SK-N-SH treated with all-trans-retinoic acid at 6 μM for 48 hours (cell line): Measurements from ENCODE around the gene DHX40.

Experiments used
- PATZ1 ChIP-seq: fragments of 250-450 bp; sonication (Bioruptor Pico); IDR thresholded peaks from 2 replicates; pipeline ENCODE4 v1.8.0; 2020; ENCODE audit warnings: mild to moderate bottlenecking, moderate library complexity, borderline replicate concordance
- ZC3H10 ChIP-seq: fragments of 250-450 bp; sonication (Bioruptor Pico); IDR thresholded peaks from 2 replicates; pipeline ENCODE4 v1.5.1; 2021; ENCODE audit warnings: mild to moderate bottlenecking, moderate library complexity
- ZNF8 ChIP-seq: fragments of 450-650 bp; formaldehyde crosslinking; IDR thresholded peaks from 2 replicates; pipeline ENCODE4 v1.5.0; 2020; ENCODE audit warnings: mild to moderate bottlenecking, moderate library complexity

DNA sequence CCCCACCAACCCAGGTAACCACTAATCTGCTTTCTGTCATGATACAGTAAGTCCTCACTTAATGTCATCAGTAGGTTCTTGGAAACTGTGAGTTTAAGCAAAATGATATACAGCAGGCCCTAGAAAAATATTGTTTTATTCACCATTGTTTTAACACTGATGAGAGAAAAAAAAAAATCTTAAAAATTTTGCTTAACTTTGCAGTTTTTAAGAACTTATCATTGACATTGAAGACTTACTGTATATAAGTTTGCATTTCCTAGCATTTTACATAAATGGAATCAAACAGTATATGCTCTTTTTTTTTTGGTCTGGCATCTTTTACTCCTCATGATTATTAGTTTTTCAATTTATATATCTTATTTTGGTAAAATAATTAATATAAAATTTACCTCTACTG lies 34.8 kb downstream of the DHX40 start:
- TF ChIP-seq ZC3H10, result no peak
- TF ChIP-seq ZNF8 (CRISPR knock-in tag), result no peak
- no peak for TF ChIP-seq PATZ1 (CRISPR knock-in tag)
